Lower leg skin (tissue), 3 donors: ENCODE measurements around the gene SEMA3G.

Experiments used
- CTCF ChIP-seq, 3 donors: fragments of 450-650 bp; IDR thresholded peaks; one replicate each; pipeline ENCODE4 v1.5.1; 2016; ENCODE audit warnings: antibody characterized with exemption in 3 of 3, mild to moderate bottlenecking in 3 of 3, moderate library complexity in 2 of 3
- POLR2A ChIP-seq, 2 donors: fragments of 450-650 bp; IDR thresholded peaks; one replicate each; pipeline ENCODE4 v1.6.1; 2016 to 2017; ENCODE audit warnings: antibody characterized with exemption in 2 of 2, mild to moderate bottlenecking in 1 of 2, moderate library complexity in 1 of 2

- TF ChIP-seq CTCF (IDR thresholded peaks at IDR 0.05): no peak
- no peak for TF ChIP-seq POLR2A (IDR thresholded peaks at IDR 0.05)
Measured at GRCh38 chr3:52456169-52456799, 11.4 kb upstream of the SEMA3G start.
